ENCODE measurements around the gene CANT1. TPM values are rescaled to one million over a fixed set of nuclear protein-coding genes. Genes with fewer than 3 reads are reported as not detected.

Gene CANT1
- total and polyA plus RNA-seq, 2 of the 13 experiments (the other 11 are each of a cell fraction or from before 2014, with no cell fraction given), result 34.1 to 42.1 TPM

DNA sequence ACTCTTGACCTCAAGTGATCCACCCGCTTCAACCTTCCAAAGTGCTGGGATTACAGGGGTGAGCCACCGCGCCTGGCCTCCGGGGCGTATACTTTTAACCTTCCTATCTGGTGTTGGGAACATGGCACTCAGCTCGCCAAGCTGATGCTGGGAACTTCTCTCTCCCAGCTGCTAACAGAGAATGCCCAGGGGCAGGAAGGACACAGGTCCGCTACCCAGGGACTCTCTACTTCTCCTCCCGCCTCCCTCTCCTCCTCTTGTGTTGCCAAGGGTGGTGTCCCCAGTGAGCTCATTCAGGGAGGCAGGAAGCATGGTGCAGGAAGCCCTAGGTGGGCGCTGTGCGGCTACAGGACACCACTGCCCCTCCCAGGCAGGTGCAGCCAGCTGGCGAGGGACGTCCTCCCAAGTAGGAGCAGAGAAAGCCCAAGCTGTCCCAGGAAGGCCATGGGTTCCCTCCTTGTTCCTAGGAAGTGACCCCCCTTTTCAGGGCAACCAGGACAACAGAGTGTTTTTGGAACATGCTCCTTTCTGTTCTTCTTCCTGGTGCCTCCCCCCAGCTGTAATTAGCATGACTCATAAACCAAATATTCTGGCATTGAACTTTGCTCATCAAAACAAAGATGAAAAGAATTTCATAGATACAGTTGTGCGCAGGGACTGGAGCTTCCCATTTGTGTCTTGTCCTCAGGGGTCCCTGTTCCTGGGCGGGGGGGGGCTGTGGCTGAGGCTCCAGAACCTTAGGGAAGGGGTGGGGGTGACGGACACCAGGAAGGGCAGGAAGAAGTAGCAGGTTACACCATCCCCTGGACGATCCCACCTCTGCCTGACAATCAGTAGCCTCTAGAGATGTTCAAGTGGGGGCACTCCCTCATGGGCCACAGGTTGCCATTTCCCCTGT lies 17.1 kb upstream of the CANT1 start (continued):
- TF ChIP-seq ZFP82 (CRISPR knock-in tag; IDR thresholded peaks at IDR 0.05; ENCODE audit: borderline replicate concordance) (peak; percentile 33; the same call in 1 of the 2 replicates), ZNF549 (CRISPR knock-in tag; IDR thresholded peaks at IDR 0.05) (no peak), SP1 (IDR thresholded peaks at IDR 0.05) (no peak), SP1 (CRISPR knock-in tag; IDR thresholded peaks at IDR 0.05) (peak; percentile 16; the same call in 1 of the 2 replicates), ZNF383 (CRISPR knock-in tag; IDR thresholded peaks at IDR 0.05; ENCODE audit: borderline replicate concordance) (no peak), ATAD3A (CRISPR knock-in tag; IDR thresholded peaks at IDR 0.05) (no peak), EHMT2 (IDR thresholded peaks at IDR 0.05; ENCODE audit: borderline replicate concordance, low read depth, low read length) (no peak), SOX5 (CRISPR knock-in tag; IDR thresholded peaks at IDR 0.05; ENCODE audit: borderline replicate concordance) (peak; percentile 85; the same call in 1 of the 2 replicates)
- TF ChIP-seq, protein P1, sequence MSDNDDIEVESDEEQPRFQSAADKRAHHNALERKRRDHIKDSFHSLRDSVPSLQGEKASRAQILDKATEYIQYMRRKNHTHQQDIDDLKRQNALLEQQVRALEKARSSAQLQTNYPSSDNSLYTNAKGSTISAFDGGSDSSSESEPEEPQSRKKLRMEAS (IDR thresholded peaks at IDR 0.05), result peak; percentile 83
- TF ChIP-seq, protein P2, sequence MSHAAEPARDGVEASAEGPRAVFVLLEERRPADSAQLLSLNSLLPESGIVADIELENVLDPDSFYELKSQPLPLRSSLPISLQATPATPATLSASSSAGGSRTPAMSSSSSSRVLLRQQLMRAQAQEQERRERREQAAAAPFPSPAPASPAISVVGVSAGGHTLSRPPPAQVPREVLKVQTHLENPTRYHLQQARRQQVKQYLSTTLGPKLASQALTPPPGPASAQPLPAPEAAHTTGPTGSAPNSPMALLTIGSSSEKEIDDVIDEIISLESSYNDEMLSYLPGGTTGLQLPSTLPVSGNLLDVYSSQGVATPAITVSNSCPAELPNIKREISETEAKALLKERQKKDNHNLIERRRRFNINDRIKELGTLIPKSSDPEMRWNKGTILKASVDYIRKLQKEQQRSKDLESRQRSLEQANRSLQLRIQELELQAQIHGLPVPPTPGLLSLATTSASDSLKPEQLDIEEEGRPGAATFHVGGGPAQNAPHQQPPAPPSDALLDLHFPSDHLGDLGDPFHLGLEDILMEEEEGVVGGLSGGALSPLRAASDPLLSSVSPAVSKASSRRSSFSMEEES (CRISPR knock-in tag; IDR thresholded peaks at IDR 0.05), result 0 out of 2 replicates have a peak, but pooled peaks have one; percentile 46
- TF ChIP-seq, protein P3, sequence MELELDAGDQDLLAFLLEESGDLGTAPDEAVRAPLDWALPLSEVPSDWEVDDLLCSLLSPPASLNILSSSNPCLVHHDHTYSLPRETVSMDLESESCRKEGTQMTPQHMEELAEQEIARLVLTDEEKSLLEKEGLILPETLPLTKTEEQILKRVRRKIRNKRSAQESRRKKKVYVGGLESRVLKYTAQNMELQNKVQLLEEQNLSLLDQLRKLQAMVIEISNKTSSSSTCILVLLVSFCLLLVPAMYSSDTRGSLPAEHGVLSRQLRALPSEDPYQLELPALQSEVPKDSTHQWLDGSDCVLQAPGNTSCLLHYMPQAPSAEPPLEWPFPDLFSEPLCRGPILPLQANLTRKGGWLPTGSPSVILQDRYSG (CRISPR knock-in tag; IDR thresholded peaks at IDR 0.05), result no peak
